HG03558 (cell line): ENCODE measurements around the gene FOXS1.
"Not testable (repeated sequence)": the region's sequence is repeated elsewhere in the genome, so short reads cannot be mapped to it uniquely, and the experiment has no call there.

Experiments used
- ATAC-seq: cut with Tn5 transposase; IDR thresholded peaks from one replicate; pipeline ENCODE4 v1.9.1; 2021; ENCODE audit warnings: moderate number of reproducible peaks; ENCODE audit not compliant: unreplicated experiment; ENCODE audit errors: extremely low read depth

The FOXS1 gene

GRCh38 chr20:31840906-31841816, 4.2 kb downstream of the FOXS1 start:
- no peak for ATAC-seq

- no peak for ATAC-seq
These were observed 5.5 kb downstream of the FOXS1 start for GRCh38 chr20:31839782-31840487.

GRCh38 chr20:31838646-31839292, 6.6 kb downstream of the FOXS1 start:
- no peak for ATAC-seq

GRCh38 chr20:31837896-31838397, 7.5 kb downstream of the FOXS1 start:
- no peak for ATAC-seq

DNA sequence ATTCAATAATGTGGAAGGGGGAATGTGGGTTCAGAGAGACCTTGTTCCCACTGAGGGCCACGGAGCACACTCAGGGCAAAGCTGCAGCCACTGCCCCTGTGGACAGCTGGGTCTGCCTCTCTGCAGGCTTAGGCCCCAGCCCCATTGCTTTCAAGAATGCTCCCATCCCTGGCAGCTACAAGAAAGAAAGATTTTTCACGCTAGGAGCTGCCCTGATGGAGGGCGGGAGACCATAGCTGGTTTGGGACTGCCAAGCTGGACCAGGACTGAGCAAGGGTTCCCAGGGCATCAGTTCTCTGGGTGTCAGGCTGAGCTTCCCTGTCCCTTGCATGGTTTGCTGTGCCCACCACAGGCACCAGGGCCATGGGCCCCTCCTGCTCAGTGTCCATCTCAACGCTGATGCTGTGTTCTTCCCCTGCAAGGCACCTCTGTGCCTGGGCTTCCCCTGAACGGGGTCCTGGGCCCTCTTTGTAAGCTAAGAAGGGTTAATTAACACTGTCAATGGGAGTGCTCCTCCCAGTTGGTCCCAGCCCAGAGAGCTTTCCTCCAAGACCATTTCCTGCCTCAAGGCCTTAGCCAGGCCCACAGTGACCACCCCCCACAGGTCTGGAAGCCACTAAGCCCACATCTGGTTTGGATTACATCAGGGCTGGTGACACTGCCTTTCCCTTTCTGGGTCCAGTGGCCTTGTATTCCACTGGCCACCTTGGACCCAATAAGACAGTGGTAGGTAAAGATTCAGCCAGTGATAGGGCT, 8.4 kb downstream of the FOXS1 start:
- no peak for ATAC-seq

- no peak for ATAC-seq
These were observed 9.2 kb downstream of the FOXS1 start for GRCh38 chr20:31835977-31836852.

DNA sequence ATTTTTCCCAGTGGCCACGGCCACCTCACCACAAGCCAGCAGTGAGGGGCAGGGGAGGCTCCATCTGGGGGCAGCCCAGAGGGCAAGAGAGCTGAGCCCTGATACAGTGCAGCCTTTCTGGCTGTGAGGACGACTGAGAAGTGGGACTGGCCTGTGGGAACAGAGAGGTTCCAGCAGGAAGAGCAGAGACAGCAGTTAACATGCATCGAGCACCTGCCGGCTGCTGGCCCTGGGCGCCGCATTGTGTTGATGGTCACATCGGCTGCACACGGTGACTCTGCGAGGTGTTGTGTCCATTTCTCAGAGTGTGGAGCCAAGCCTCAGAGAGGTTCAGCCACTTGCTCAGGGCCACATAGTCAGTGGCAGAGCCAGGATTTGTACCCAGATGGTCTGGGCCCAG, 9.8 kb downstream of the FOXS1 start:
- ATAC-seq: no peak

GRCh38 chr20:31833931-31834521, 11.4 kb downstream of the FOXS1 start:
- ATAC-seq: no peak

DNA sequence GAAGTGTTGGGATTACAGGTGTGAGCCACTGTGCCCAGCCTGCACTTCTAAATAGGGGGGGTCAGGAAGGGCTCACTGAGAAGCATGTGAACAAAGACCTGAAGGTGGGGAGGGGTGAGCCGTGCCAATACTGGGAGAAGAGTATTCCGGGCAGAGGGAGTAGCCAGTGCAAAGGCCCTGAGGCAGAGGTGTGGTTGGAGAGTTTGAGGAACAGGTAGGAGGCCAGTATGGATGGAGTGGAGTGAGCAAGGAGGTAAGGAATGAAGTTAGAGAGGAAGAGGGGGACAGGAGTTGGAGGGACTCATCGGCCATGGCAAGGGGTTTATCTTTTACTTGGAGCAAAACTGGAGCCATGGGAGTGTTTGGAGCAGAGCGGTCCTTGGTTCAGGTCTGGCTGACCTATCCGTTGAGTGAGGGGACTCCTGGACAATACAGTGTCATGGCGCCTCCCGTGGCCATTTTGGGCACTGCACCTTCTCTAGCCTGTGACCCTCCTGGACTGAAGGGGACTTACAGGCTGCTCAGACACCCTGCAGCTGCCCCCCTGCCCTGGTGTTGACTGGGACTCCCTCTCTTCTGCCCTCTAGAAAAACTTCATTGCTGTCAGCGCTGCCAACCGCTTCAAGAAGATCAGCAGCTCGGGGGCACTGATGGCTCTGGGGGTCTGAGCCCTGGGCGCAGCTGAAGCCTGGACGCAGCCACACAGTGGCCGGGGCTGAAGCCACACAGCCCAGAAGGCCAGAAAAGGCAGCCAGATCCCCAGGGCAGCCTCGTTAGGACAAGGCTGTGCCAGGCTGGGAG, 12.1 kb downstream of the FOXS1 start:
- no peak for ATAC-seq

GRCh38 chr20:31831771-31832306, 13.6 kb downstream of the FOXS1 start:
- no peak for ATAC-seq

GRCh38 chr20:31831211-31831610, 14.2 kb downstream of the FOXS1 start:
- ATAC-seq: no peak

DNA sequence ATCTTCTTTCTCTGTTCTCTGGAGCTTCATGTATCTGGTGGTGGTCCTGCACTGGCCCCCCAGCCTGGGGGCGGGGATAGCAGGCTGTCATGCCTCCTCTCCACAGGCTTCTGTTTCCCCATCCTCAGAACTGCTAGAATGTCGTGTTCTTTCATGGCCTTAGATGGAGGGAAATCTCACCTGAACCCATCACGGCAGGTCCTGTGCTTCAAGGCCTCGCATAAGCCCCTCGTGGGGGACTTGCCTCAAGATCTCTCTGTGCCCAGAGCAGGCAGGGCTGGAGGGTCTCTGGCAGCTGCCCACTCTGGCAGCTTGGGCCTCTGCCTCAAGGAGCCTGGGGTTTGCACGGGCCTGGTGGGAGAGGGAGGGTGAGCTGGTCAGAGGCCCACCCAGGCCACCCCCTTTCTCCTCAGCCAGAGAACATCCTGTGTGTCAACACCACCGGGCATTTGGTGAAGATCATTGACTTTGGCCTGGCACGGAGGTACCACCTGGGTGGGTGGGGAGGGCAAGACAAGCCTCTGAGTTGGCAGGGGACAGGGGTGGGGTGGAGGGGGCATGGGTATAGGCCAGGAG, 14.9 kb downstream of the FOXS1 start:
- no peak for ATAC-seq

DNA sequence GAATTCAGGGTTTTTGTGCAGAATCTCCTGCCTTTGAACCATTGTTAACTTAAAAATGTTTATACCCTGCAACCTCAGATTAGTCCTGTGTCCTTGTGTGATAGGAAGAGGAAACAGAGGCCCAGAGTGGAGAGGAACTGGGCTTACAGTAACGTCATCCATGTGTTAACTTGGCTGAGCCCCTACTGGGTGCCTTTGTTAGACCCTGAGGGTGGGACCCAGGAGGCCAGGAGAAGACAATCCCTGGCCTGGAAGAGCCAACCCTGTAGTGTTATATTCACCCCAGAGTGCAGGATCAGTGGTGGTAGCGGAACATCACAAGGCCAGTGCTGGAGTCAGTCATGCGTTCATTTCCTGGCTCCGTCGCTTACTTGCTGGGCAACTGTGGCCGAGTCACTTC, 15.7 kb downstream of the FOXS1 start:
- ATAC-seq: no peak

GRCh38 chr20:31828016-31828415, 17.4 kb downstream of the FOXS1 start:
- not testable (repeated sequence) for ATAC-seq

DNA sequence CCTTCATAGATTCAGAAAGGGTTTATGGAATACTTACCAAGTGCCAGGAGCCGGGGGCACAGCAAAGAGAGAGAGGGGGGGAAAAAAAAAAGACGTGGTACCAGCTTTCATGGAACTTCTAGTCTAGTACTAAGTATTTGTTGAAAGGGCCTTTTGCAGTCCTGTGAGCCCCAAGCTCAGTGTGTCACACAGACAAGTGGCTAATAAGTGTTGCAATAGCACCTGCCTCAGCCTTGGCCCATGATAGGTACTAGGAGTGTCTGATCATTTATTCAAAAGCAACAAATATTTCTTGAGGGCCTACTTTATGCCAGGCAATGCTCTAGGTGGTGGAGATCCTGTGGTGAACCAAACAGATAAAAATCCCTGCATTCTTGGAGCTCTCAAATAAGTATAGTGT, 18.3 kb downstream of the FOXS1 start:
- ATAC-seq: no peak

DNA sequence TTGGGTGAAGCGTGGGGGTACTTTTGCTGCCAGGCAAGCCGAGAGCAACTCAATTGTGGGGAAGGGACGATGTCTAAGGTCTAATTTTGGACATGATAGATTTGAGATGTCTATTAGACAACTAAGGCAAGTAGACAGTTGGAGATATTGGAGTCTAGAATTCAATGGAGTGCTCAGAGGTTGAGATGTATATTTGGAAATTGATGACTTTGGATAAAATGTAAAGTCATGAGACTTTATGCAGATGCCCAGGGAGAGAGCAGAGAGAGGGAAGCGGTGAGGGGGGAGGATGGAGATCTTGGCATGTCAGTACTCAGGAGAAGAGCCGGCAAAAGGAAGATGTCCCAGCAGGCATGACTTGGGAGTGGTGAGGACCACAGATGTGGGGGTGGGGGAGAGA, 19.3 kb downstream of the FOXS1 start:
- ATAC-seq: no peak

GRCh38 chr20:31824554-31825313, 20.7 kb downstream of the FOXS1 start:
- no peak for ATAC-seq
